ENCODE measurements around the gene INKA1.
"Not testable (repeated sequence)": the region's sequence is repeated elsewhere in the genome, so short reads cannot be mapped to it uniquely, and the experiment has no call there.

Gene INKA1

GRCh38 chr3:49813497-49814174 is 10.6 kb downstream of the INKA1 start, which contains the start of gene UBA7:
Gene UBA7 (minus strand): TSS chr3:49813953. CDS start chr3:49813787, 166 bp downstream.
- DNase-seq, result peak; percentile 80

- DNase-seq, result not testable (repeated sequence)
Measured at GRCh38 chr3:49823131-49823530, 20.1 kb downstream of the INKA1 start.

- DNase-seq, result no peak
Measured at GRCh38 chr3:49826016-49826415, 23.0 kb downstream of the INKA1 start.

GRCh38 chr3:49831341-49831740 is 28.3 kb downstream of the INKA1 start:
- no peak for DNase-seq

- peak; percentile 94 for DNase-seq
Measured at GRCh38 chr3:49839193-49839809, 36.2 kb downstream of the INKA1 start.

- no peak for DNase-seq
Measured at GRCh38 chr3:49840388-49840787, 37.3 kb downstream of the INKA1 start.

- DNase-seq, result peak; percentile 68
Measured at GRCh38 chr3:49841126-49841696, 38.1 kb downstream of the INKA1 start.

- DNase-seq, result no peak
Measured at GRCh38 chr3:49841806-49842205, 38.7 kb downstream of the INKA1 start.

- DNase-seq, result no peak
Measured at GRCh38 chr3:49842843-49843517, 39.9 kb downstream of the INKA1 start.

- no peak for DNase-seq
Measured at GRCh38 chr3:49844464-49845183, 41.6 kb downstream of the INKA1 start.

GRCh38 chr3:49845694-49846093 is 42.6 kb downstream of the INKA1 start:
- no peak for DNase-seq
